WERI-Rb-1 (cell line): ENCODE results near the gene OR2V2.

ENCODE experiments used
- DNase-seq: peaks from one replicate; pipeline ENCODE4 v3.0.0-alpha.2; 2020
- H3K27ac ChIP-seq: fragments of 250-450 bp; sonication (Bioruptor Pico); 2 replicates; pipeline ENCODE4 v1.5.1; 2020; ENCODE audit warnings: mild to moderate bottlenecking, moderate library complexity
- H3K27me3 ChIP-seq: fragments of 250-450 bp; sonication (Bioruptor Pico); 2 replicates; pipeline ENCODE4 v1.5.1; 2021; ENCODE audit warnings: mild to moderate bottlenecking, low read depth, moderate library complexity; ENCODE audit not compliant: insufficient read depth, severe bottlenecking
- H3K36me3 ChIP-seq: fragments of 250-450 bp; sonication (Bioruptor Pico); 2 replicates; pipeline ENCODE4 v1.5.1; 2020; ENCODE audit warnings: mild to moderate bottlenecking, moderate library complexity
- H3K4me3 ChIP-seq: 2 replicates; pipeline ENCODE4 v1.5.1; 2011; ENCODE audit warnings: low read depth, mild to moderate bottlenecking, control low read depth, low read length
- H3K9me3 ChIP-seq: fragments of 250-450 bp; sonication (Bioruptor Pico); 2 replicates; pipeline ENCODE4 v1.5.1; 2021; ENCODE audit warnings: mild to moderate bottlenecking, moderate library complexity; ENCODE audit not compliant: severe bottlenecking
- TF ChIP-seq, protein P1 (sequence below): IDR thresholded peaks from 2 replicates; pipeline ENCODE4 v1.5.1; 2011; ENCODE audit warnings: low read depth, mild to moderate bottlenecking, control low read depth, inconsistent platforms, low read length

Gene OR2V2

GRCh38 chr5:181120306-181120705 lies 27.1 kb upstream of the OR2V2 start:
- no peak for DNase-seq
- H3K36me3 ChIP-seq = no peaks in the 10 kb centered on the region
- H3K27me3 ChIP-seq = peaks cover 13% of the 10 kb centered on the region
- no peak overlapping the region for H3K4me3 ChIP-seq
- no peaks in the 10 kb centered on the region for H3K9me3 ChIP-seq
- no peak overlapping the region for H3K27ac ChIP-seq
- TF ChIP-seq, protein P1, sequence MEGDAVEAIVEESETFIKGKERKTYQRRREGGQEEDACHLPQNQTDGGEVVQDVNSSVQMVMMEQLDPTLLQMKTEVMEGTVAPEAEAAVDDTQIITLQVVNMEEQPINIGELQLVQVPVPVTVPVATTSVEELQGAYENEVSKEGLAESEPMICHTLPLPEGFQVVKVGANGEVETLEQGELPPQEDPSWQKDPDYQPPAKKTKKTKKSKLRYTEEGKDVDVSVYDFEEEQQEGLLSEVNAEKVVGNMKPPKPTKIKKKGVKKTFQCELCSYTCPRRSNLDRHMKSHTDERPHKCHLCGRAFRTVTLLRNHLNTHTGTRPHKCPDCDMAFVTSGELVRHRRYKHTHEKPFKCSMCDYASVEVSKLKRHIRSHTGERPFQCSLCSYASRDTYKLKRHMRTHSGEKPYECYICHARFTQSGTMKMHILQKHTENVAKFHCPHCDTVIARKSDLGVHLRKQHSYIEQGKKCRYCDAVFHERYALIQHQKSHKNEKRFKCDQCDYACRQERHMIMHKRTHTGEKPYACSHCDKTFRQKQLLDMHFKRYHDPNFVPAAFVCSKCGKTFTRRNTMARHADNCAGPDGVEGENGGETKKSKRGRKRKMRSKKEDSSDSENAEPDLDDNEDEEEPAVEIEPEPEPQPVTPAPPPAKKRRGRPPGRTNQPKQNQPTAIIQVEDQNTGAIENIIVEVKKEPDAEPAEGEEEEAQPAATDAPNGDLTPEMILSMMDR = no peak

DNA sequence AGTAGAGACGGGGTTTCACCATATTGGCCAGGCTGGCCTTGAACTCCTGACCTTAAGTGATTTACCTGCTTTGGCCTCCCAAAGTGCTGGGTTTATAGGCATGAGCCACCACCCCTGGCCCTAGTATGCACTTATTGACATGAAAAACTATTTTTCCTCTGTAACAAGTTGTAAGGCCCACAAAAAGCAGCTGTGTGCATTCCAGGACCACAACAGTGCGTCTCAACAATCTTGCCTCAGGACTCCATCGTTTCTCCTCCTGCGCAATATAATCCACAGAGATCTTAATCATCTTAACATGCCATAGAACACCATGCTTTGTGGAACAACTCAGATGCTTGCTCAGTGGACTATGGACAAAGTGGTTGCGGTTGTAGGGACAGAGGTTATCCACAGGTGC lies 26.6 kb upstream of the OR2V2 start:
- TF ChIP-seq, protein P1 = no peak
- Histone ChIP-seq H3K9me3 (no peaks in the 10 kb centered on the region), H3K27me3 (peaks cover 10% of the 10 kb centered on the region), H3K27ac (no peak overlapping the region), H3K4me3 (no peak overlapping the region), H3K36me3 (no peaks in the 10 kb centered on the region)
- no peak for DNase-seq

GRCh38 chr5:181121675-181122561 lies 25.5 kb upstream of the OR2V2 start:
- TF ChIP-seq, protein P1 = no peak
- no peaks in the 10 kb centered on the region for H3K9me3 ChIP-seq
- H3K36me3 ChIP-seq = no peaks in the 10 kb centered on the region
- H3K27me3 ChIP-seq = peaks cover 13% of the 10 kb centered on the region
- H3K27ac ChIP-seq = no peak overlapping the region
- DNase-seq = no peak
- no peak overlapping the region for H3K4me3 ChIP-seq

GRCh38 chr5:181124526-181124925 lies 22.9 kb upstream of the OR2V2 start:
- no peaks in the 10 kb centered on the region for H3K9me3 ChIP-seq
- H3K4me3 ChIP-seq = no peak overlapping the region
- TF ChIP-seq, protein P1 = no peak
- no peak overlapping the region for H3K27ac ChIP-seq
- H3K27me3 ChIP-seq = peaks cover 18% of the 10 kb centered on the region
- no peak for DNase-seq
- no peaks in the 10 kb centered on the region for H3K36me3 ChIP-seq

DNA sequence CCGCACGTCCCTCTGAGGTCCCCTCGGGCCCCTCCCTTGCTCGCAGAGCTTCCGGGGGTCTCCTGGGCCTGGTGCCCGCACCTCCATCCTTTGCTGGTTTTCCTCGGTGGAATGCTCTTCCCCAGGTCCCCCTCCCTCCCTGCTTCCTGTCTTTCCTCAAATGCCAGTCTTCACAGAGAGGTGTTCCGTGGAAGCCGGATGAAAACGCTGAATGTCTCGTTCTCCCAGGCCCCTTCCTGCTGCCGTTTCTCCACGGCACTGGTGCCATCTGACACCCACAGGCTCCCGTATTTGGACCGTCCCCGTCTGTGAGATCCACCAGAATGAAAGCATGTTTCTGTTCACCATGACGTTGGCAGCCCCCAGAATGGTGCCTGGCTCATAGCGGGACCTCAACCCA lies 20.5 kb upstream of the OR2V2 start:
- no peaks in the 10 kb centered on the region for H3K9me3 ChIP-seq
- no peaks in the 10 kb centered on the region for H3K36me3 ChIP-seq
- TF ChIP-seq, protein P1 = no peak
- DNase-seq = no peak
- H3K27ac ChIP-seq = no peak overlapping the region
- H3K4me3 ChIP-seq = no peak overlapping the region
- H3K27me3 ChIP-seq = peaks cover 25% of the 10 kb centered on the region
